ENCODE results near the gene GPC5. TPM values are rescaled to one million over a fixed set of nuclear protein-coding genes. Genes with fewer than 3 reads are reported as not detected.

GPC5 gene
- total and polyA plus RNA-seq, 2 of the 8 experiments (the other 6 are each of a cell fraction or from before 2014, with no cell fraction given), result 0.20 to 0.39 TPM

- H3K4me1 ChIP-seq (replicated peaks in 1 of 4; ENCODE audit: control insufficient read depth in 3 of 4, insufficient read depth in 4 of 4, low read length in 3 of 4), result no peaks in the 10 kb centered on the region
- H4K8ac ChIP-seq (ENCODE audit: extremely low read depth, insufficient read depth, low read length), result no peak overlapping the region
- CTCF ChIA-PET (ENCODE audit: partially characterized antibody), result no interaction called here
- H3K27ac ChIP-seq (ENCODE audit: low read depth, low read length), result no peak overlapping the region; the same call in 1 of the 2 replicates
- no peak overlapping the region for H2BK5ac ChIP-seq (ENCODE audit: low read depth, low read length)
- TF ChIP-seq RXRA (IDR thresholded peaks at IDR 0.05; ENCODE audit: insufficient read depth, low read depth, low read length), result no peak
- TF ChIP-seq CBX5 (IDR thresholded peaks at IDR 0.05; ENCODE audit: low read depth, low read length), result no peak
- TF ChIP-seq CBX8 (IDR thresholded peaks at IDR 0.05; ENCODE audit: borderline replicate concordance, low read depth, low read length), result no peak
- no peak for TF ChIP-seq POLR2AphosphoS5 (IDR thresholded peaks at IDR 0.05; ENCODE audit: low read depth, low read length)
- no peak for TF ChIP-seq E2F6 (IDR thresholded peaks at IDR 0.05)
- no peak for TF ChIP-seq ATF3 (IDR thresholded peaks at IDR 0.05; ENCODE audit: insufficient read depth, low read depth, low read length)
- no peak for TF ChIP-seq FOSL1 (IDR thresholded peaks at IDR 0.05; ENCODE audit: insufficient read depth, low read depth, low read length)
- TF ChIP-seq RFX5 (IDR thresholded peaks at IDR 0.05; ENCODE audit: borderline replicate concordance, low read depth, low read length), result no peak
- H3K23ac ChIP-seq (ENCODE audit: insufficient read length), result no peak overlapping the region
- POLR2A ChIA-PET (ENCODE audit: partially characterized antibody), result no interaction called here
- H2BK12ac ChIP-seq (ENCODE audit: low read depth, low read length), result no peak overlapping the region
- DNase-seq (ENCODE audit: low read depth in 1 of 2, low spot score in 2 of 2) (no peak), FAIRE-seq (no peak)
- no peak overlapping the region for H2AK5ac ChIP-seq (ENCODE audit: low read depth, low read length)
- no peak overlapping the region for H2BK20ac ChIP-seq (ENCODE audit: low read length)
- H3K4me3 ChIP-seq (ENCODE audit: extremely low read depth in 1 of 4, insufficient read depth in 2 of 4, low read depth in 3 of 4, low read length in 4 of 4), result no peak overlapping the region
- no peak overlapping the region for H3K18ac ChIP-seq (ENCODE audit: extremely low read depth, low read length)
- H2AFZ ChIP-seq (ENCODE audit: low read length), result no peak overlapping the region
- H3K79me2 ChIP-seq (ENCODE audit: control insufficient read depth in 1 of 2, insufficient read depth in 2 of 2, low read length in 2 of 2), result no peaks in the 10 kb centered on the region
- no peak overlapping the region for H4K5ac ChIP-seq (ENCODE audit: insufficient read length, low read depth, low read length)
- no peaks in the 10 kb centered on the region for H3K36me3 ChIP-seq (ENCODE audit: control insufficient read depth in 2 of 4, insufficient read depth in 4 of 4, low read length in 3 of 4)
- H3K9me3 ChIP-seq (ENCODE audit: insufficient read depth in 2 of 2, low read depth in 1 of 2, low read length in 1 of 2), result no peaks in the 10 kb centered on the region
- no peak overlapping the region for H3K4ac ChIP-seq (replicated peaks; ENCODE audit: insufficient read length, low read depth, low read length)
- H3K56ac ChIP-seq (replicated peaks; ENCODE audit: insufficient read length, low read depth, low read length), result no peak overlapping the region
- H2BK120ac ChIP-seq (replicated peaks; ENCODE audit: low read depth, low read length), result no peak overlapping the region
- H4K20me1 ChIP-seq (replicated peaks in 1 of 2; ENCODE audit: control insufficient read depth in 1 of 2, insufficient read depth in 2 of 2, low read length in 2 of 2), result no peaks in the 10 kb centered on the region
- H4K91ac ChIP-seq (replicated peaks; ENCODE audit: insufficient read length, low read length), result no peak overlapping the region
- no peak overlapping the region for H3K14ac ChIP-seq (ENCODE audit: insufficient read length)
- no peaks in the 10 kb centered on the region for H3K27me3 ChIP-seq (replicated peaks in 1 of 4; ENCODE audit: control insufficient read depth in 3 of 4, extremely low read depth in 1 of 4, insufficient read depth in 3 of 4, low read length in 3 of 4)
- H2BK15ac ChIP-seq (ENCODE audit: low read length), result no peak overlapping the region
- H3K79me1 ChIP-seq (ENCODE audit: low read depth, low read length), result no peaks in the 10 kb centered on the region
- no peak overlapping the region for H3K4me2 ChIP-seq (ENCODE audit: insufficient read depth in 1 of 2, low read depth in 2 of 2, low read length in 2 of 2)
- whole genome bisulfite sequencing, 2 experiments (ENCODE audit: extremely low coverage in 1 of 2, insufficient coverage in 1 of 2, insufficient read length in 1 of 2, insufficient replicate concordance in 2 of 2, low coverage in 1 of 2, low lambda C conversion rate in 2 of 2, missing lambda C conversion rate in 1 of 2), result 100% methylated on average over 2 of the region's 2 CpGs; no CpG with 5 or more reads in 1 of the 2 experiments
- no peaks in the 10 kb centered on the region for H3K23me2 ChIP-seq (ENCODE audit: low read depth, low read length)
- H3K9ac ChIP-seq (replicated peaks in 1 of 4; ENCODE audit: extremely low read depth in 1 of 4, low read depth in 3 of 4, low read length in 3 of 4), result no peak overlapping the region
Observed at GRCh38 chr13:91596842-91597241, 198.4 kb downstream of the GPC5 start.

All from H1 (cell line).